K562 (cell line): ENCODE data around the gene PI4KA. TPM values are rescaled to one million over a fixed set of nuclear protein-coding genes. Genes with fewer than 3 reads are reported as not detected.

Experiments
- CSDE1 ChIP-seq, 2 experiments: fragments of 450-650 bp; IDR thresholded peaks; 2 replicates each; pipeline ENCODE4 v1.6.1; 2016; ENCODE audit warnings: mild to moderate bottlenecking in 1 of 2
- DDX20 ChIP-seq: fragments of 450-650 bp; IDR thresholded peaks from 2 replicates; pipeline ENCODE4 v1.6.1; 2016; ENCODE audit warnings: missing genetic modification characterization, low read depth, mild to moderate bottlenecking, missing compliant biosample characterization, moderate library complexity
- EGR1 ChIP-seq: fragments of 450-650 bp; conservative IDR thresholded peaks from 2 replicates; pipeline ENCODE4 v1.6.1; 2017; ENCODE audit warnings: mild to moderate bottlenecking
- FOXJ3 ChIP-seq: sonication (generic); formaldehyde crosslinking; IDR thresholded peaks from 2 replicates; pipeline ENCODE4 v1.4.0; 2020; ENCODE audit warnings: mild to moderate bottlenecking, missing genetic modification reagents
- GTF3C2 ChIP-seq: IDR thresholded peaks from 3 replicates; pipeline ENCODE4 v1.6.1; 2011; ENCODE audit warnings: borderline replicate concordance, mild to moderate bottlenecking, moderate library complexity; ENCODE audit not compliant: insufficient read length; ENCODE audit errors: extremely low read depth
- HDAC6 ChIP-seq: IDR thresholded peaks from 2 replicates; pipeline ENCODE4 v1.6.1; 2012; ENCODE audit warnings: low read depth, mild to moderate bottlenecking, control low read depth, inconsistent platforms, low read length, moderate library complexity
- HNRNPH1 ChIP-seq: fragments of 200-400 bp; formaldehyde crosslinking; optimal IDR thresholded peaks from 2 replicates; pipeline ENCODE3; 2017; ENCODE audit warnings: low read depth, mild to moderate bottlenecking, low read length, moderate library complexity
- KAT8 ChIP-seq: fragments of 450-650 bp; IDR thresholded peaks from 2 replicates; pipeline ENCODE4 v1.6.1; 2016; ENCODE audit warnings: low read depth, mild to moderate bottlenecking
- KLF16 ChIP-seq: IDR thresholded peaks from 2 replicates; pipeline ENCODE4 v1.6.1; 2016; ENCODE audit warnings: antibody characterized with exemption
- NUFIP1 ChIP-seq: fragments of 450-650 bp; IDR thresholded peaks from 2 replicates; pipeline ENCODE4 v1.6.1; 2018; ENCODE audit not compliant: partially characterized antibody
- RUNX1 ChIP-seq: sonication (generic); IDR thresholded peaks from 2 replicates; pipeline ENCODE4 v1.6.1; 2016; ENCODE audit warnings: antibody characterized with exemption, low read depth
- SAP30 ChIP-seq: fragments of 200-600 bp; sonication (generic); IDR thresholded peaks from 2 replicates; pipeline ENCODE4 v1.6.1; 2012; ENCODE audit warnings: borderline replicate concordance, low read depth, mild to moderate bottlenecking, moderate library complexity, low read length, control low read depth, inconsistent platforms; ENCODE audit not compliant: insufficient read depth, poor library complexity, severe bottlenecking
- ZNF277 ChIP-seq: fragments of 250-450 bp; sonication (Bioruptor Pico); IDR thresholded peaks from 2 replicates; pipeline ENCODE4 v1.8.0; 2022; ENCODE audit warnings: inconsistent platforms, mild to moderate bottlenecking, moderate library complexity, borderline replicate concordance
- ZNF354B ChIP-seq: fragments of 250-450 bp; sonication (Bioruptor Pico); IDR thresholded peaks from 2 replicates; pipeline ENCODE4 v1.4.0; 2020
- ZNF408 ChIP-seq: fragments of 250-450 bp; sonication (Bioruptor Pico); IDR thresholded peaks from 2 replicates; pipeline ENCODE4 v1.4.0; 2020; ENCODE audit warnings: low read depth, mild to moderate bottlenecking, moderate library complexity
- polyA plus RNA-seq, 8 experiments: library from polyadenylated mRNA; depleted of rRNA in 4 of 8; stranded (reverse) in 5 of 8; unstranded in 3 of 8; fragments of >200 nt; fragmentation: Nextera tagmentation in 2 of 8; fragmentation: Illumina TruSeq in 1 of 8; extraction: Ambion mirVana in 2 of 8; extraction: Trizol in 1 of 8; gene quantifications; 2 replicates each; pipeline versions ENCODE4 v1.2.1 to v1.2.3, GENCODE V29; 2011 to 2014; ENCODE audit warnings: inconsistent platforms in 1 of 8, missing spikeins in 1 of 8
- total RNA-seq, 7 experiments: library from RNA; depleted of rRNA in 6 of 7; stranded (reverse); fragments of >200 nt in 6 of 7; fragmentation: Illumina TruSeq in 2 of 7; extraction: Trizol in 2 of 7; gene quantifications; 2 replicates each; pipeline versions ENCODE4 v1.2.1 to v1.2.3, GENCODE V29; 2011 to 2021; ENCODE audit warnings: low replicate concordance in 1 of 7
- TF ChIP-seq, protein P1 (sequence below): fragments of 250-450 bp; sonication (Bioruptor Pico); IDR thresholded peaks from 2 replicates; pipeline ENCODE4 v1.5.0; 2022; ENCODE audit warnings: mild to moderate bottlenecking
- TF ChIP-seq, protein P2 (sequence below): fragments of 250-450 bp; sonication (Bioruptor Pico); IDR thresholded peaks from 2 replicates; pipeline ENCODE4 v1.4.0; 2020; ENCODE audit warnings: borderline replicate concordance

PI4KA gene
- total and polyA plus RNA-seq, 9 of the 15 experiments (the other 6 are each of a cell fraction or from before 2014, with no cell fraction given), result 7.3 to 187 (median 84.7) TPM

DNA sequence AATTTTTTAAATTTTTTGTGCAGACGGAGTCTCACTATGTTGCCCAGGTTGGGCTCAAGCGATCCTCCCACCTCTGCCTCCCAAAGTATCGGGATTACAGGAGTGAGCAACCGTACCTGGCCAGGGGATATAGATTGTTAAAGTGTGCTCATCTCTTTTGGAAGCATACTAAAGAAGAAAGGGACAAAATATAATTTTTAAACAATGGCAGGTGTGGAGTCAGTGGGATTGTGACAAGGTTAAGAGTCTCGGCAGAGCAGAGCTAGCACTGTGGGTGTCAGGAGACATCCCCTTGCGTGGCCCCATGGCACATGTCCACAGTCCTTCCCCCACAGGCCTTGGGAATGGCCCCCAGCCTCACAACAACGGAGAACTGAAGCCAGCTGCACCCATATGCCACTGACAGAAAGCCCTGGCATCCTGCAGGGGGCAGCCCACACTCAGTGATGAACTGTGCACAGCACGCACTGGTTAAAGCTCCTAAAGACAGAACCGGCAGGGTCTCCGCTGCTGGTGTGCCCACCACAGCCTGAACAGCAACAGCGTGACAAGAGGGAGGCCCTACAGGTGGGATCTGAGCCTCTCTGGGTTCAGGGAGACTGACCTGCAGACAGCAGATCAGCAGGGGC, 54.8 kb downstream of the PI4KA start (continued):
- TF ChIP-seq, protein P1, sequence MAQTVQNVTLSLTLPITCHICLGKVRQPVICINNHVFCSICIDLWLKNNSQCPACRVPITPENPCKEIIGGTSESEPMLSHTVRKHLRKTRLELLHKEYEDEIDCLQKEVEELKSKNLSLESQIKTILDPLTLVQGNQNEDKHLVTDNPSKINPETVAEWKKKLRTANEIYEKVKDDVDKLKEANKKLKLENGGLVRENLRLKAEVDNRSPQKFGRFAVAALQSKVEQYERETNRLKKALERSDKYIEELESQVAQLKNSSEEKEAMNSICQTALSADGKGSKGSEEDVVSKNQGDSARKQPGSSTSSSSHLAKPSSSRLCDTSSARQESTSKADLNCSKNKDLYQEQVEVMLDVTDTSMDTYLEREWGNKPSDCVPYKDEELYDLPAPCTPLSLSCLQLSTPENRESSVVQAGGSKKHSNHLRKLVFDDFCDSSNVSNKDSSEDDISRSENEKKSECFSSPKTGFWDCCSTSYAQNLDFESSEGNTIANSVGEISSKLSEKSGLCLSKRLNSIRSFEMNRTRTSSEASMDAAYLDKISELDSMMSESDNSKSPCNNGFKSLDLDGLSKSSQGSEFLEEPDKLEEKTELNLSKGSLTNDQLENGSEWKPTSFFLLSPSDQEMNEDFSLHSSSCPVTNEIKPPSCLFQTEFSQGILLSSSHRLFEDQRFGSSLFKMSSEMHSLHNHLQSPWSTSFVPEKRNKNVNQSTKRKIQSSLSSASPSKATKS (CRISPR knock-in tag), result no peak
- no peak for TF ChIP-seq HNRNPH1
- no peak for TF ChIP-seq SAP30
- no peak for TF ChIP-seq EGR1
- TF ChIP-seq ZNF408 (CRISPR knock-in tag), result no peak
- TF ChIP-seq KAT8, result no peak
- no peak for TF ChIP-seq RUNX1
- TF ChIP-seq NUFIP1, result no peak
- no peak for TF ChIP-seq CSDE1 (IDR thresholded peaks at IDR 0.05)
- no peak for TF ChIP-seq ZNF354B (CRISPR knock-in tag)
- no peak for TF ChIP-seq ZNF277
- no peak for TF ChIP-seq FOXJ3
- TF ChIP-seq HDAC6, result no peak
- TF ChIP-seq DDX20, result no peak
- TF ChIP-seq, protein P2, sequence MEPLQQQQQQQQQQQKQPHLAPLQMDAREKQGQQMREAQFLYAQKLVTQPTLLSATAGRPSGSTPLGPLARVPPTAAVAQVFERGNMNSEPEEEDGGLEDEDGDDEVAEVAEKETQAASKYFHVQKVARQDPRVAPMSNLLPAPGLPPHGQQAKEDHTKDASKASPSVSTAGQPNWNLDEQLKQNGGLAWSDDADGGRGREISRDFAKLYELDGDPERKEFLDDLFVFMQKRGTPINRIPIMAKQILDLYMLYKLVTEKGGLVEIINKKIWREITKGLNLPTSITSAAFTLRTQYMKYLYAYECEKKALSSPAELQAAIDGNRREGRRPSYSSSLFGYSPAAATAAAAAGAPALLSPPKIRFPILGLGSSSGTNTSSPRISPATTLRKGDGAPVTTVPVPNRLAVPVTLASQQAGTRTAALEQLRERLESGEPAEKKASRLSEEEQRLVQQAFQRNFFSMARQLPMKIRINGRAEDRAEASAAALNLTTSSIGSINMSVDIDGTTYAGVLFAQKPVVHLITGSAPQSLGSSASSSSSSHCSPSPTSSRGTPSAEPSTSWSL (CRISPR knock-in tag), result no peak
- TF ChIP-seq GTF3C2, result no peak
- no peak for TF ChIP-seq KLF16
